GM23248 (cell line): ENCODE measurements around the gene KCTD15. TPM values are rescaled to one million over a fixed set of nuclear protein-coding genes. Genes with fewer than 3 reads are reported as not detected.

ENCODE experiments used
- DNase-seq: peaks from one replicate; pipeline ENCODE4 v3.0.0-alpha.2; 2015
- H2AFZ ChIP-seq: fragments of 200-600 bp; sonication (generic); 2 replicates; pipeline ENCODE4 v1.6.1; 2016; ENCODE audit warnings: antibody characterized with exemption
- H3F3A ChIP-seq: fragments of 200-600 bp; sonication (generic); 2 replicates; pipeline ENCODE4 v1.6.1; 2016; ENCODE audit warnings: mild to moderate bottlenecking, antibody characterized with exemption, mixed run types; ENCODE audit not compliant: insufficient read depth
- H3K27ac ChIP-seq: fragments of 200-600 bp; sonication (generic); 2 replicates; pipeline ENCODE4 v1.5.1; 2016; ENCODE audit warnings: mild to moderate bottlenecking
- H3K27me3 ChIP-seq: fragments of 200-600 bp; sonication (generic); replicated peaks from 2 replicates; pipeline ENCODE4 v1.6.1; 2016; ENCODE audit warnings: mild to moderate bottlenecking; ENCODE audit not compliant: insufficient read depth
- H3K36me3 ChIP-seq: fragments of 200-600 bp; sonication (generic); 2 replicates; pipeline ENCODE4 v1.6.1; 2016; ENCODE audit warnings: low read depth, mild to moderate bottlenecking
- H3K4me1 ChIP-seq: fragments of 200-600 bp; sonication (generic); 2 replicates; pipeline ENCODE4 v1.6.1; 2016; ENCODE audit warnings: mild to moderate bottlenecking; ENCODE audit not compliant: insufficient read depth
- H3K4me2 ChIP-seq: fragments of 200-600 bp; sonication (generic); one replicate; pipeline ENCODE4 v1.6.1; 2016; ENCODE audit warnings: mild to moderate bottlenecking; ENCODE audit not compliant: unreplicated experiment
- H3K4me3 ChIP-seq: fragments of 200-600 bp; sonication (generic); 2 replicates; pipeline ENCODE4 v1.5.1; 2016; ENCODE audit warnings: mild to moderate bottlenecking
- H3K79me2 ChIP-seq: fragments of 200-600 bp; sonication (generic); 2 replicates; pipeline ENCODE4 v1.6.1; 2016; ENCODE audit warnings: mild to moderate bottlenecking; ENCODE audit not compliant: insufficient read depth
- H3K9ac ChIP-seq: fragments of 200-600 bp; sonication (generic); 2 replicates; pipeline ENCODE4 v1.6.1; 2016; ENCODE audit warnings: mild to moderate bottlenecking
- H3K9me2 ChIP-seq: fragments of 200-600 bp; sonication (generic); 2 replicates; pipeline ENCODE4 v1.6.1; 2016; ENCODE audit warnings: mixed run types, mild to moderate bottlenecking, moderate library complexity; ENCODE audit not compliant: insufficient read depth
- H3K9me3 ChIP-seq: fragments of 200-600 bp; sonication (generic); one replicate; pipeline ENCODE4 v1.6.1; 2017; ENCODE audit warnings: low read depth
- H4K20me1 ChIP-seq: fragments of 200-600 bp; sonication (generic); 2 replicates; pipeline ENCODE4 v1.6.0; 2016; ENCODE audit not compliant: insufficient read depth
- EZH2 ChIP-seq: fragments of 200-600 bp; sonication (generic); IDR thresholded peaks from 2 replicates; pipeline ENCODE4 v1.6.1; 2018; ENCODE audit warnings: antibody characterized with exemption, mild to moderate bottlenecking; ENCODE audit not compliant: insufficient read depth, poor library complexity, severe bottlenecking
- EZH2phosphoT487 ChIP-seq: fragments of 200-600 bp; sonication (generic); IDR thresholded peaks from 2 replicates; pipeline ENCODE4 v1.6.1; 2018; ENCODE audit warnings: antibody characterized with exemption, moderate library complexity, mild to moderate bottlenecking, low read depth; ENCODE audit not compliant: insufficient read depth
- WGBS, 2 experiments: methylation state at CpG; one replicate each; pipeline ENCODE4 v1.1.6; 2015 to 2017; ENCODE audit warnings: low lambda C conversion rate in 2 of 2, low coverage in 1 of 2; ENCODE audit errors: missing lambda C conversion rate in 2 of 2; 5-methylcytosine and 5-hydroxymethylcytosine counted together
- in situ Hi-C: fragments of 300-500 bp; cut with MboI; formaldehyde crosslinking; loops from 2 replicates; pipeline ENCODE4 v1.15.0; 2020
- polyA plus RNA-seq: library from polyadenylated mRNA; unstranded; fragments of >200 nt; fragmentation: Nextera tagmentation; extraction: Ambion mirVana; gene quantifications from 2 replicates; pipeline ENCODE4 v1.2.1, GENCODE V29; 2016
- total RNA-seq: library from RNA; depleted of rRNA; stranded (reverse); fragments of >200 nt; shearing (Covaris generic); gene quantifications from 2 replicates; pipeline ENCODE4 v1.2.3, GENCODE V29; 2014

The KCTD15 gene
- total and polyA plus RNA-seq, 2 experiments from 2014 or later: 7.5 to 117 TPM

DNA sequence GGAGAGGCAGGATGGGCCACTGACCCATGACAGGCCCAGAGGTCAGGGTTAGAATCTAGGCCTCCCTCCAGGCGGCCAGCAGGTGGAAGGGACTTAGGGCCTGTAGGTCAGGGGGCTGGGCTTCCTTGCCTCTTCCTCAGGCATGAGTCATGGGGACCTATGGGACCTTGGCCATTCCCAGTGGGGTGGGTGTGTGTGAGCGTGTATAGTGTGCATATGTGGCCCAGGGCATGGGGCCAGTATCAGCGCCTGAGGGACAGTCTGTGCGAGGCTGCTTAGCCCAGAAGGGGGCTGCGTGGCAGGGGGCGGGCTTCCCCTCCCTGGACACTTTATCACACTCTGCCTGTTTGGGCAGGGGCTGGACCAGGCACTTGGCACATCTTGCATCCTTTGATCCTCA lies 13.3 kb downstream of the KCTD15 start:
- no peak for TF ChIP-seq EZH2phosphoT487
- TF ChIP-seq EZH2: no peak
- no peaks in the 10 kb centered on the region for H4K20me1 ChIP-seq
- H3K9ac ChIP-seq: no peak overlapping the region
- no peaks in the 10 kb centered on the region for H3K4me1 ChIP-seq
- no peak overlapping the region for H3K4me3 ChIP-seq
- peaks cover 8% of the 10 kb centered on the region for H3K36me3 ChIP-seq
- in situ Hi-C loops: no loop called here
- WGBS, 2 experiments: 65 to 83% methylated on average over 4 to 6 of the region's 6 CpGs
- H3K79me2 ChIP-seq: 0 out of 2 replicates have a peak, but pooled peaks cover 3% of the 10 kb centered on the region
- peak; percentile 44 for DNase-seq
- H3F3A ChIP-seq: no peaks in the 10 kb centered on the region
- H3K27me3 ChIP-seq: no peaks in the 10 kb centered on the region
- no peaks in the 10 kb centered on the region for H3K9me3 ChIP-seq
- H3K9me2 ChIP-seq: no peaks in the 10 kb centered on the region
- H3K4me2 ChIP-seq: no peak overlapping the region
- no peak overlapping the region for H2AFZ ChIP-seq
- H3K27ac ChIP-seq: no peak overlapping the region

GRCh38 chr19:33810821-33811220 lies 14.2 kb downstream of the KCTD15 start:
- 90 to 95% methylated on average over 6 to 11 of the region's 11 CpGs for WGBS, 2 experiments
- H3K27me3 ChIP-seq: no peaks in the 10 kb centered on the region
- H3K9me3 ChIP-seq: no peaks in the 10 kb centered on the region
- TF ChIP-seq EZH2phosphoT487: no peak
- no peak for TF ChIP-seq EZH2
- H3F3A ChIP-seq: no peaks in the 10 kb centered on the region
- H3K4me3 ChIP-seq: no peak overlapping the region
- no peak overlapping the region for H3K9ac ChIP-seq
- no peak overlapping the region for H2AFZ ChIP-seq
- H3K9me2 ChIP-seq: no peaks in the 10 kb centered on the region
- H3K27ac ChIP-seq: no peak overlapping the region
- H3K79me2 ChIP-seq: no peaks in the 10 kb centered on the region
- H4K20me1 ChIP-seq: no peaks in the 10 kb centered on the region
- H3K36me3 ChIP-seq: peaks cover 8% of the 10 kb centered on the region
- H3K4me1 ChIP-seq: no peaks in the 10 kb centered on the region
- DNase-seq: no peak
- in situ Hi-C loops: no loop called here
- no peak overlapping the region for H3K4me2 ChIP-seq

DNA sequence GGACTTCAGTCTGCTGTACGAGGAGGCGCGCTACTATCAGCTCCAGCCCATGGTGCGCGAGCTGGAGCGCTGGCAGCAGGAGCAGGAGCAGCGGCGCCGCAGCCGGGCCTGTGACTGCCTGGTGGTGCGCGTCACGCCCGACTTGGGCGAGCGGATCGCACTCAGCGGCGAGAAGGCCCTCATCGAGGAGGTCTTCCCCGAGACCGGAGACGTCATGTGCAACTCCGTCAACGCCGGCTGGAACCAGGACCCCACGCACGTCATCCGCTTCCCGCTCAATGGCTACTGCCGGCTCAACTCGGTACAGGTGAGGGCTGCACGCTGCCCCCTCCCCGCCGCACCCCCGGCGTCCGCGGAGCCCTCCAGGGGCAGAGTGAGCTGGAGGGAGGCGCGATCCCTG lies 14.6 kb downstream of the KCTD15 start:
- Histone ChIP-seq H3K27ac (no peak overlapping the region), H3K9ac (no peak overlapping the region), H3K4me2 (no peak overlapping the region), H3K4me3 (no peak overlapping the region), H3K79me2 (no peaks in the 10 kb centered on the region), H3K4me1 (no peaks in the 10 kb centered on the region), H3K9me2 (no peaks in the 10 kb centered on the region), H3K27me3 (no peaks in the 10 kb centered on the region), H2AFZ (no peak overlapping the region), H3F3A (no peaks in the 10 kb centered on the region), H3K9me3 (no peaks in the 10 kb centered on the region), H3K36me3 (peaks cover 8% of the 10 kb centered on the region), H4K20me1 (no peaks in the 10 kb centered on the region)
- TF ChIP-seq EZH2 (no peak), EZH2phosphoT487 (no peak)
- no peak for DNase-seq
- 97% methylated on average over 21 to 41 of the region's 41 CpGs for WGBS, 2 experiments
- in situ Hi-C loops: no loop called here

- no peaks in the 10 kb centered on the region for H3K9me2 ChIP-seq
- H3K27me3 ChIP-seq: no peaks in the 10 kb centered on the region
- no peak overlapping the region for H3K27ac ChIP-seq
- no peaks in the 10 kb centered on the region for H4K20me1 ChIP-seq
- no peak for DNase-seq
- no peaks in the 10 kb centered on the region for H3K9me3 ChIP-seq
- no peaks in the 10 kb centered on the region for H3F3A ChIP-seq
- in situ Hi-C loops: no loop called here
- H3K4me1 ChIP-seq: no peaks in the 10 kb centered on the region
- H3K79me2 ChIP-seq: no peaks in the 10 kb centered on the region
- H2AFZ ChIP-seq: no peak overlapping the region
- 92% methylated on average over 14 of the region's 14 CpGs for WGBS, 2 experiments
- H3K4me3 ChIP-seq: no peak overlapping the region
- no peak overlapping the region for H3K9ac ChIP-seq
- no peak overlapping the region for H3K4me2 ChIP-seq
- H3K36me3 ChIP-seq: peaks cover 7% of the 10 kb centered on the region
- no peak for TF ChIP-seq EZH2
- no peak for TF ChIP-seq EZH2phosphoT487
These were observed 15.2 kb downstream of the KCTD15 start for GRCh38 chr19:33811736-33812387.
